Measurements from ENCODE around the gene SON.
"Not testable (repeated sequence)": the region's sequence is repeated elsewhere in the genome, so short reads cannot be mapped to it uniquely, and the experiment has no call there.

The SON gene

DNA sequence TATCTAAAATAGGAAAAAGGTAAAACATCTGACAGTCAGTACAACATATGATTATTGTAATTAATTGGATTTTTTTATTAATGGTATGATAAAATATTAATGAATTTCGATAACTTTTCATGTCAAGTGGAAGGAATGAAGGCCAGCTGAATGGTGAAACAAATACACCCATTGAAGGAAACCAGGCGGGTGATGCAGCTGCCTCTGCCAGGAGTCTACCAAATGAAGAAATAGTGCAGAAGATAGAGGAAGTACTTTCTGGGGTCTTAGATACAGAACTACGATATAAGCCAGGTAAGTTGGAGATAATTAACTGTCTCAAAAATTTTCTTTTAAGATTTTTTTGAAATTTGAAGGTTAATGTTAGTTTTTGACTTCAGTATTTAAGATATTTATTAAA is 3.2 kb downstream of the SON start:
- DNase-seq (ENCODE audit: low read depth): no peak

DNA sequence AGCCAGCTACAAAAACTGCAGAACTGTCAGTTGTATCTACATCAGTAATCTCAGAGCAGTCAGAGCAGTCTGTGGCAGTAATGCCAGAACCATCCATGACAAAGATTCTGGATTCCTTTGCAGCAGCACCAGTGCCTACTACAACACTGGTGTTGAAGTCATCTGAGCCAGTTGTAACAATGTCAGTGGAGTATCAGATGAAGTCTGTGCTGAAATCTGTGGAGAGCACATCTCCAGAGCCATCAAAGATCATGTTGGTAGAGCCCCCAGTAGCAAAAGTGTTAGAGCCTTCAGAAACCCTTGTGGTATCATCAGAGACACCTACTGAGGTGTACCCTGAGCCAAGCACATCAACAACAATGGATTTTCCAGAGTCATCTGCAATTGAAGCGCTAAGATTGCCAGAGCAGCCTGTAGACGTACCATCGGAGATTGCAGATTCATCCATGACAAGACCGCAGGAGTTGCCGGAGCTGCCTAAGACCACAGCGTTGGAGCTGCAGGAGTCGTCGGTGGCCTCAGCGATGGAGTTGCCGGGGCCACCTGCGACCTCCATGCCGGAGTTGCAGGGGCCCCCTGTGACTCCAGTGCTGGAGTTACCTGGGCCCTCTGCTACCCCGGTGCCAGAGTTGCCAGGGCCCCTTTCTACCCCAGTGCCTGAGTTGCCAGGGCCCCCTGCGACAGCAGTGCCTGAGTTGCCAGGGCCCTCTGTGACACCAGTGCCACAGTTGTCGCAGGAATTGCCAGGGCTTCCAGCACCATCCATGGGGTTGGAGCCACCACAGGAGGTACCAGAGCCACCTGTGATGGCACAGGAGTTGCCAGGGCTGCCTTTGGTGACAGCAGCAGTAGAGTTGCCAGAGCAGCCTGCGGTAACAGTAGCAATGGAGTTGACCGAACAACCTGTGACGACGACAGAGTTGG is 7.3 kb downstream of the SON start:
- DNase-seq (ENCODE audit: low read depth): no peak

DNA sequence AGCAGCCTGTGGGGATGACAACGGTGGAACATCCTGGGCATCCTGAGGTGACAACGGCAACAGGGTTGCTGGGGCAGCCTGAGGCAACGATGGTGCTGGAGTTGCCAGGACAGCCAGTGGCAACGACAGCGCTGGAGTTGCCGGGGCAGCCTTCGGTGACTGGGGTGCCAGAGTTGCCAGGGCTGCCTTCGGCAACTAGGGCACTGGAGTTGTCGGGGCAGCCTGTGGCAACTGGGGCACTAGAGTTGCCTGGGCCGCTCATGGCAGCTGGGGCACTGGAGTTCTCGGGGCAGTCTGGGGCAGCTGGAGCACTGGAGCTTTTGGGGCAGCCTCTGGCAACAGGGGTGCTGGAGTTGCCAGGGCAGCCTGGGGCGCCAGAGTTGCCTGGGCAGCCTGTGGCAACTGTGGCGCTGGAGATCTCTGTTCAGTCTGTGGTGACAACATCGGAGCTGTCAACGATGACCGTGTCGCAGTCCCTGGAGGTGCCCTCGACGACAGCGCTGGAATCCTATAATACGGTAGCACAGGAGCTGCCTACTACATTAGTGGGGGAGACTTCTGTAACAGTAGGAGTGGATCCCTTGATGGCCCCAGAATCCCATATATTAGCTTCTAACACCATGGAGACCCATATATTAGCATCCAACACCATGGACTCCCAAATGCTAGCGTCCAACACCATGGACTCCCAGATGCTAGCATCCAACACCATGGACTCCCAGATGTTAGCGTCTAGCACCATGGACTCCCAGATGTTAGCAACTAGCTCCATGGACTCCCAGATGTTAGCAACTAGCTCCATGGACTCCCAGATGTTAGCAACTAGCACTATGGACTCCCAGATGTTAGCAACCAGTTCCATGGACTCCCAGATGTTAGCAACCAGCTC is 8.2 kb downstream of the SON start:
- DNase-seq (ENCODE audit: low read depth): no peak

DNA sequence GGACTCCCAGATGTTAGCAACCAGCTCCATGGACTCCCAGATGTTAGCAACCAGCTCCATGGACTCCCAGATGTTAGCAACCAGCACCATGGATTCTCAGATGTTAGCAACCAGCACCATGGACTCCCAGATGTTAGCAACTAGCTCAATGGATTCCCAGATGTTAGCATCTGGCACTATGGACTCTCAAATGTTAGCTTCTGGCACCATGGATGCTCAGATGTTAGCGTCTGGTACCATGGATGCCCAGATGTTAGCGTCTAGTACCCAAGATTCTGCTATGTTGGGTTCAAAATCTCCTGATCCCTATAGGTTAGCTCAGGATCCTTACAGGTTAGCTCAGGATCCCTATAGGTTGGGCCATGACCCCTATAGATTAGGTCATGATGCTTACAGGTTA is 8.8 kb downstream of the SON start:
- DNase-seq (ENCODE audit: low read depth): no peak

DNA sequence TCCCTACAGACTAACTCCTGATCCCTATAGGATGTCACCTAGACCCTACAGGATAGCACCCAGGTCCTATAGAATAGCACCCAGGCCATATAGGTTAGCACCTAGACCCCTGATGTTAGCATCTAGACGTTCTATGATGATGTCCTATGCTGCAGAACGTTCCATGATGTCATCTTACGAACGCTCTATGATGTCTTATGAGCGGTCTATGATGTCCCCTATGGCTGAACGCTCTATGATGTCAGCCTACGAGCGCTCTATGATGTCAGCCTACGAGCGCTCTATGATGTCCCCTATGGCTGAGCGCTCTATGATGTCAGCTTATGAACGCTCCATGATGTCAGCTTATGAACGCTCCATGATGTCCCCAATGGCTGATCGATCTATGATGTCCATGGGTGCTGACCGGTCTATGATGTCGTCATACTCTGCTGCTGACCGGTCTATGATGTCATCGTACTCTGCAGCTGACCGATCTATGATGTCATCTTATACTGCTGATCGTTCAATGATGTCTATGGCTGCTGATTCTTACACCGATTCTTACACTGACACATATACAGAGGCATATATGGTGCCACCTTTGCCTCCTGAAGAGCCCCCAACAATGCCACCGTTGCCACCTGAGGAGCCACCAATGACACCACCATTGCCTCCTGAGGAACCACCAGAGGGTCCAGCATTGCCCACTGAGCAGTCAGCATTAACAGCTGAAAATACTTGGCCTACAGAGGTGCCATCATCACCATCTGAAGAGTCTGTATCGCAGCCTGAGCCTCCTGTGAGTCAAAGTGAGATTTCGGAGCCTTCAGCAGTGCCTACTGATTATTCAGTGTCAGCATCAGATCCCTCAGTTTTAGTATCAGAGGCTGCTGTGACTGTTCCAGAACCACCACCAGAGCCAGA is 9.5 kb downstream of the SON start:
- DNase-seq (ENCODE audit: low read depth): no peak

DNA sequence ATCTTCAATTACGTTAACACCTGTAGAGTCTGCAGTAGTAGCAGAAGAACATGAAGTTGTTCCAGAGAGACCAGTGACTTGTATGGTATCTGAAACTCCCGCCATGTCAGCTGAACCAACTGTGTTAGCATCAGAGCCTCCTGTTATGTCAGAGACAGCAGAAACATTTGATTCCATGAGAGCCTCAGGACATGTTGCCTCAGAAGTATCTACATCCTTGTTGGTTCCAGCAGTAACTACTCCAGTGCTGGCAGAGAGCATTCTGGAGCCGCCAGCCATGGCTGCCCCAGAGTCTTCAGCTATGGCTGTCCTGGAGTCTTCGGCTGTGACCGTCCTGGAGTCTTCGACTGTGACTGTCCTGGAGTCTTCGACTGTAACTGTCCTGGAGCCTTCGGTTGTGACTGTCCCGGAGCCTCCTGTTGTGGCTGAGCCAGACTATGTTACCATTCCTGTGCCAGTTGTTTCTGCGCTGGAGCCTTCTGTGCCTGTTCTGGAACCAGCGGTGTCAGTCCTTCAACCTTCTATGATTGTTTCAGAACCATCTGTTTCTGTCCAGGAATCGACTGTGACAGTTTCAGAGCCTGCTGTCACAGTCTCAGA is 10.3 kb downstream of the SON start:
- no peak for DNase-seq (ENCODE audit: low read depth)

DNA sequence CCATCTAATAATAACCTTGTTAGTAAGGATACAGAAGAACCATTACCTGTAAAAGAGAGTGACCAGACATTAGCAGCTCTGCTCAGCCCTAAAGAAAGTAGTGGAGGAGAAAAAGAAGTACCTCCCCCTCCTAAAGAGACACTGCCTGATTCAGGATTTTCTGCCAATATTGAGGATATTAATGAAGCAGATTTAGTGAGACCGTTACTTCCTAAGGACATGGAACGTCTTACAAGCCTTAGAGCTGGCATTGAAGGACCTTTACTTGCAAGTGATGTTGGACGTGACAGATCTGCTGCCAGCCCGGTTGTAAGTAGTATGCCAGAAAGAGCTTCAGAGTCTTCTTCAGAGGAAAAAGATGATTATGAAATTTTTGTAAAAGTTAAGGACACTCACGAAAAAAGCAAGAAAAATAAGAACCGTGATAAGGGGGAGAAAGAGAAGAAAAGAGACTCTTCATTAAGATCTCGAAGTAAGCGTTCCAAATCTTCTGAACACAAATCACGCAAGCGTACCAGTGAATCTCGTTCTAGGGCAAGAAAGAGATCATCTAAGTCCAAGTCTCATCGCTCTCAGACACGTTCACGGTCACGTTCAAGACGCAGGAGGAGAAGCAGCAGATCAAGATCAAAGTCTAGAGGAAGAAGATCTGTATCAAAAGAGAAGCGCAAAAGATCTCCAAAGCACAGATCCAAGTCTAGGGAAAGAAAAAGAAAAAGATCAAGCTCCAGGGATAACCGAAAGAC is 11.6 kb downstream of the SON start:
- DNase-seq (ENCODE audit: low read depth): no peak

DNA sequence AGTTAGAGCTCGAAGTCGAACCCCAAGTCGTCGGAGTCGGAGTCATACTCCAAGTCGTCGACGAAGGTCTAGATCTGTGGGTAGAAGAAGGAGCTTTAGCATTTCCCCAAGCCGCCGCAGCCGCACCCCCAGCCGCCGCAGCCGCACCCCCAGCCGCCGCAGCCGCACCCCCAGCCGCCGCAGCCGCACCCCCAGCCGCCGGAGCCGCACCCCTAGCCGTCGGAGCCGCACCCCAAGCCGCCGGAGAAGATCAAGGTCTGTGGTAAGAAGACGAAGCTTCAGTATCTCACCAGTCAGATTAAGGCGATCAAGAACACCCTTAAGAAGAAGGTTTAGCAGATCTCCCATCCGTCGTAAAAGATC is 12.1 kb downstream of the SON start:
- no peak for DNase-seq (ENCODE audit: low read depth)

DNA sequence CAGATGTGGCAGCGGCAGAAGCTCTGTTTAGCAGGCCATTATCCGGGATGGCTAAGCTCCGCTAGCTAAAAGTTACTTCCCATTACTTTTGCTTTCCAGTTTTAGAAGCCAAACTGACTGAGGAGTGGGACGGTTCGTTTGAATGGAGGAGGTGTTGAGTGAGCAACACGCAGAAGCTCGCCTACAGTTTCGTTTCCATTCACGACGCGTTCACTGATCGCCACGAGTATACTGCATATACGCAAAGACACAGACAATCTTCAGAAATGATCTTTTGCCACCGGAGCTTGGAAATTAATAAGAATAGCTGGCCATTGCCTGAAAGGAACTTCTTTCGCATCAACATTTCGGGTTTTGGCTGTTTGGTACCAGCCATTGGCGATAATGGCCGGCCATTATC is 14.6 kb downstream of the SON start:
- DNase-seq (ENCODE audit: low read depth): no peak

DNA sequence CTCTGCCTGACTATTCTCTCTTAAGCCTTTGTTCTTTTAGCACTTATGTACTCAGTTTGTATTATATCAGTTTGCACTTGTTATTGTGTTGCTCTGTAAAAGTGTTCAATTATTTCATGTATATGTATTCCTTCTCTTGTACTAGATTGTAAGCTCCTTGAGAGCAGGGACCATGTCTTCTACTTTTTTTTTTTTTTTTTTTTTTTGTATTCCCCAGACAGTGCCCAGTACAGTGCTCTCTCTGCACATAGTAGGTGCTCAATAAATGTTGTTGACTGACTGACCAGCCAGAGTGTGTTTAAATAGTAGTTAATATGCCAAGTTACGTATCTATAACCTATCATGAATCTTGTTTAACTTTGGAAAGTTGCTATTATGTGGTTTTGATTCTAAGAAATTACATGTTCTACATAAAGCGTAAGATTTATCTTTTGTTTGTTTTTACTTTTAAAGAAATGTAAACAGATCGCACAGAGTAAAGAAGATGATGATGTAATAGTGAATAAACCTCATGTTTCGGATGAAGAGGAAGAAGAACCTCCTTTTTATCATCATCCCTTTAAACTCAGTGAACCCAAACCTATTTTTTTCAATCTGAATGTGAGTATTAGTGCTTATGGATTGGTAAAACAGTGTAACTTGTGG is 16.1 kb downstream of the SON start:
- no peak for DNase-seq (ENCODE audit: low read depth)

DNA sequence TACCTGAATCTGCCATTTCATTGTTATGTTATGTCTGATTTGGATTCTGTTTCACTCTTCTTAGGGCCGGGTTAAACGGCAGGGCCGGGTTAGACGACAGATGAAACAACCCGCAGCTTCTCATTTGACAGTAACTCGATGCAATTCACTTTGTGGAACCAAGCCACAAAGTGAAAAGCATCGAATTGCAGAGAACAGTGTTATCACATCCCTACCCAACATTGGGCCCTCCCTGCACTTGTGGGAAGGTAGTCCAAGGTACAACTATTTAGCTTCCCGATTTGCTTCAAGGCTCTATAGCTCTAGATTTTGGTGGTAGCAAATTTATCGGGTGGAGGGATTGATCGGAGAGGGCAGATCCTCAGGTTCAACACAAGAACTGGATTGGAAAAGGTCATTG is 17.0 kb downstream of the SON start:
- no peak for DNase-seq (ENCODE audit: low read depth)

DNA sequence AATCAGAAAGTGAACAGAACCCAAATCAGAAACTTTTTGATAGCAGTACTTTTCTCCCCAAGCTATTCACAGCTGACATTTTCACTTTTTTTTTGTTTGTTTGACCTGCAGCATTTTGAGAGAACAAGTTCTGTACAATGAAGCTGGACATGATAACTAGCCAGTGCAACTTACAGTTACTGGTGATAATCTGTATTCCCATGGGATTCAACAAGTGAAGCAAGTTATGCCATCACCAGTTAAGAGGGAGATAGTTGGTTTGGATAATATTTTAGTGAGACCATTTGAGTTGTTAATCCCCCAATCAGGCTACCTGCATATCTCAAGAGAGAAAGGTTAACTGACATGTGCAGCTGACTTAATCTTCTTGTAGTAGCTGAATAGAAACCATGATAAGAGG is 18.1 kb downstream of the SON start:
- DNase-seq (ENCODE audit: low read depth): no peak

DNA sequence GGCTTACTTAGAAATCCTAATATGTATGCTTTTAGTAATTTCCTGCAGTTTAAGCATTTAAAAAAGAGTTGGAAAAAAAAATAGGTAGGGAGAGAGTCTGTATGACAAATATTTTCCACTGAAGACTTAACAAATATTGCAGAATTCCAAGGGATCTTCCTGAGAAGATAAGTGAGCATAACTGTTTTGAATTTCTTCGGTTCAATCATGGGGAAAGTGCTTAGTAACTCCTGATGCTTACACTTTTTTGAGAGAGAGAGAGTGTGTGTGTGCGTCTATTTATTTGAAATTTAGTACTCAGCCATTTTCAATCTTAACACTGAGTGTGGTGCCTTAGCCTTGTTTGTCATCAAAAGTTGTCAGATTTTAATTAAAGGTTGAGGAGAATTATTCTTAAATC is 18.5 kb downstream of the SON start:
- no peak for DNase-seq (ENCODE audit: low read depth)

DNA sequence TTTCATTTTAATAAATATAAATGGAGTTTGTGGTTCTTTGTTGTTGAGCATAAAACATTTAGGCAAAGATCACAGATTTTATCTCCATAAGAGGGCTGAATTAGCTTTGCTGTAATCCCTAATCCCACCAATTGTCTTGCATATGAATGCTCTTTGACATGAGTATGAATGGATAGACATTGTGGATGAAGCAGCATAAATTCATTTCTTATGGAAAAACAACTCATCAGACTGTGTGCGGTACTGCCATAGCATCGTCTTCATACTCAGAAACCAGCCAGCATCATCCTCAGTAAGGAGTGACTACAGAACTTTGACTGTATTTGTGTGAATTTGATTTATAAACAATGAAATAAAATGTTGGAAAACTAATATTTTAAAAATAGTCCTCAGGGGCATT is 19.6 kb downstream of the SON start:
- DNase-seq (ENCODE audit: low read depth): no peak

DNA sequence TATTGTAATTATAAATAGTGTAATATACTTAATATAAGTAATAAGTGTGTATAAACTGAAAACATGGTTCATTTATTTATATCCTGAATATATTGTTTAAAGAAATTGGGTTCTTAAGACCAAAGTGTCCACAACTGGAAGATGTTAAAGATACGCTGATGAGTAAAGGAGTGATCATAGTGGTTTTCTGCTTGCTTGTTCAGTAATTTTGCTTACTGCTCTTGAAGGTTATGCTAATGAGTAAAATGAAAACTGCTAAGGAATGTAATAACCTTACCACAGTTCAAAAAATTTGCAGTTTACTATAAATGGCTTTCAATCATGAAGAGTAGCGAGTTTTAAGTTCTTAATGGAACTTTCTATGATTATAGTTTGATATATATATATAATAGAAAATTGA is 23.7 kb downstream of the SON start:
- DNase-seq (ENCODE audit: low read depth): no peak

DNA sequence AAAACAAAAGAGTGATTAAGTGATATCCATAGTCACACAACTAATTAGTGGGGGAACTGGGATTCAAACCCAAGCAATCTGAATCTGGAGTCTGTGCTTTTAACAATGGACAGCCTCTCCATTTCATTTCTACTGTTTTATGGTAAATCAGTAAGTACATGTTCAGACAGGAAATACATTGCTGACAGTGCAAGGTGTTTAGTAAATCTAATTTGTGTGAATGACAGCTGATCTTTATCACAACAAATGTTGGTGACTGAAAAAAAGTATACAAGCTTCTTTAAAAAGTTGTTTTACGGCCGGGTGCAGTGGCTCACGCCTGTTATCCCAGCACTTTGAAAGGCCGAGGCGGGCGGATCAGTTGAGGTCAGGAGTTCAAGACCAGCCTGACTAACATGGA is 25.1 kb downstream of the SON start:
- no peak for DNase-seq (ENCODE audit: low read depth)

DNA sequence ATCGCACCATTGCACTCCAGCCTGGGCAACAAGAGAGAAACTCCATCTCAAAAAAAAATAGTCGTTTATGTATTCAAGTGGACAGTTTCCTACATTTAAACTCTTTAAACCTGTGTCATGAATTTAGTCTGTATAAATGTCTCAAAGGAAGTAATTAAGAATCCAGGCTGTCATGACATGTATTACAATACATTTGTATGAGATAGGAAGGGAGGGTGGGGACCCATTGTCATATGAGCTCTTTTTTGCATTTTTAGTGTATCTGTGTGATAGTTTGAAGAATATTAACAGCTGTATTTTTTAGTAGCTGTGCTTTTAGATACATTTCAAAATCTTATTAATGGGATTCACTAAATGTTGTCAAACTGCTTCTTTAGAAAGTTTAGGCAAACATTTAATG is 25.6 kb downstream of the SON start:
- no peak for DNase-seq (ENCODE audit: low read depth)

DNA sequence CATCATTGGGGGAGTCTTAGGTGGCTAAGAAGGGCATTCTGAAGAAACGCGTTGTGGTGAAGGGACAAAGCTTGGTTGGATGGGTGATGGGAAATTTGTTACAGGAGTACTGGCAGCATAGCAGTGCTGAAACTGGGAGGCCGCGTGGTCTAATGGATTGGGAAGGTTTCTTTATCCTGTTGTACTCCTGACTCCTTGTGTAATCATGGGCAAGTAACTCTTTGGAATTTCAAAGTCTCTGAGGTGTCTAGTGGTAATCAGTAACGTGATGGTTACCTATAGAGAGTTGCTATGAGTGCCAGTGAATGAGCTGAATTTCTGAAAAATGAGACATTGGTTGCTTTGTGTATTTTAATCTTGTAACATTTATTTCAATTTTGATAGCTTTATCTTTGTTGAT is 27.2 kb downstream of the SON start:
- no peak for DNase-seq (ENCODE audit: low read depth)

DNA sequence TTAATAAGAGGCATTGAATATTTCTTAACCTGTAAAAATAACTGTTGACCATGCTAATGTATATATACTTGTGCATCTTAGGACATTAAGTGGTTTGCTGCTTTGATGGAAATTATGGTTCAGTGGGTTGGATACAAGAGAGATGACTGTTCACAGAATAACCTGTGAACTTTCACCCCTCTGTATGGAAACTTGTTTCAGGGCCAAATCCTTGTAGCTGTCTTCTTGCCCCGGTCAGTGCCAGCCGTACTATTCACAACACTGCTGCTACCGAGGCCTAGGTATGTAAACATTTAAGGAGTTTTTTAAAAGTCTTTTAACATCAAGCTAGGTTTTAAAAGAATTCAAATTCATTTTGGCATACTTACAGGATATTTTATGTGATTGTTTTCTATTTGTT is 29.5 kb downstream of the SON start:
- no peak for DNase-seq (ENCODE audit: low read depth)

DNA sequence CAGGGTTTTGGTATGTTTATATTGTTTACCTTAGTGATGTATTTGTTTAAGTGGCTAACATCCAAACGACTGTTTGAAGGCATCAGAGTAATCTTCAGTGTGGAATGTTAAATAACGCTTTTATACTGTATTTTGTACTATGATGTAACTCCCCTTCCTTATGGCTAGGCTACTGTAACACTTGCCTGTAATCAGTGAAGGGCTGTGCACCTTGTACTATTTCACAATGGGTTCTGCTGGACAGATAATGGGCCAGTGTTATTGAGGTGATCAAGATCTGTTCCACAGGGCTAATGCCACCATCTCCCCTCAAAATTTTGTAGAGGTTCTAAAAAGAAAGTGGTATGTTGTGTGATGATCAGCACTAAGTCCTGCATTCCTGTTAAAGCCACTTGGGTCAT is 33.9 kb downstream of the SON start:
- not testable (repeated sequence) for DNase-seq (ENCODE audit: low read depth)

DNA sequence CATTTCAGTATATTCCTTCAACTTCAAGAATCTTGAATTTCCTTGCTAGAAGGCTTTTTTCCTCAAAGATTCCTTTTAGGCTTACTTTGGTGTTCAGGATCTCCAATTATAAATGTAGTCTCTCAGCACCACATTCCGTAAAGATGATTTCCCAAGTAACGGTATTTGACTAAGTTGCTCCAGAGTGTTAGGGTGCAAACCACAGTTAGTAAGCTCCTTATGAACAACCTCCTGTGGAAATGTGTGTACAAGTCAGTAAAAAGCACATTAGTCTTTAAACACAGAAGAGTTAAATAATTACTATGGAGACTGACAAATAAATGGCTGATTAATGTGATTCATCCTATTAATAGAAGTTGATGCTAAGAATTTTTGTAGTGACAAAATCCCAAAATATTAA is 35.4 kb downstream of the SON start:
- no peak for DNase-seq (ENCODE audit: low read depth)

Data from non-pigmented ciliary epithelial cell (primary cell).